HepG2 (cell line): ENCODE results near the gene FMNL2.

ENCODE experiments used
- EP300 ChIP-seq, 3 experiments: sonication (generic) in 1 of 3; formaldehyde crosslinking in 1 of 3; IDR thresholded peaks; 2 replicates each; pipeline versions ENCODE4 v1.5.1 to v1.6.1; 2011 to 2020; ENCODE audit warnings: low read depth in 2 of 3, low read length in 2 of 3, borderline replicate concordance in 1 of 3, improper control_type of control experiment in 1 of 3, mild to moderate bottlenecking in 1 of 3, missing genetic modification reagents in 1 of 3, moderate library complexity in 1 of 3
- KLF13 ChIP-seq: sonication (generic); formaldehyde crosslinking; IDR thresholded peaks from 2 replicates; pipeline ENCODE4 v1.4.0; 2020; ENCODE audit warnings: mild to moderate bottlenecking, missing genetic modification reagents
- NFIC ChIP-seq: IDR thresholded peaks from 2 replicates; pipeline ENCODE4 v1.6.1; 2012; ENCODE audit warnings: mild to moderate bottlenecking, low read length, inconsistent platforms
- RCOR2 ChIP-seq: IDR thresholded peaks from 2 replicates; pipeline ENCODE4 v1.6.1; 2016; ENCODE audit warnings: missing biosample characterization, missing genetic modification reagents
- SIN3A ChIP-seq: IDR thresholded peaks from 2 replicates; pipeline ENCODE4 v1.6.1; 2011; ENCODE audit warnings: low read depth, mild to moderate bottlenecking, control low read depth, low read length, borderline replicate concordance
- TBP ChIP-seq: sonication (generic); formaldehyde crosslinking; IDR thresholded peaks from 2 replicates; pipeline ENCODE4 v1.5.0; 2020; ENCODE audit warnings: missing genetic modification reagents
- TF ChIP-seq, protein P1 (sequence below): sonication (generic); formaldehyde crosslinking; IDR thresholded peaks from 2 replicates; pipeline ENCODE4 v1.5.0; 2020; ENCODE audit warnings: missing genetic modification reagents
- TF ChIP-seq, protein P2 (sequence below): sonication (generic); formaldehyde crosslinking; IDR thresholded peaks from 2 replicates; pipeline ENCODE4 v1.5.0; 2020; ENCODE audit warnings: mild to moderate bottlenecking, missing genetic modification reagents, moderate library complexity

DNA sequence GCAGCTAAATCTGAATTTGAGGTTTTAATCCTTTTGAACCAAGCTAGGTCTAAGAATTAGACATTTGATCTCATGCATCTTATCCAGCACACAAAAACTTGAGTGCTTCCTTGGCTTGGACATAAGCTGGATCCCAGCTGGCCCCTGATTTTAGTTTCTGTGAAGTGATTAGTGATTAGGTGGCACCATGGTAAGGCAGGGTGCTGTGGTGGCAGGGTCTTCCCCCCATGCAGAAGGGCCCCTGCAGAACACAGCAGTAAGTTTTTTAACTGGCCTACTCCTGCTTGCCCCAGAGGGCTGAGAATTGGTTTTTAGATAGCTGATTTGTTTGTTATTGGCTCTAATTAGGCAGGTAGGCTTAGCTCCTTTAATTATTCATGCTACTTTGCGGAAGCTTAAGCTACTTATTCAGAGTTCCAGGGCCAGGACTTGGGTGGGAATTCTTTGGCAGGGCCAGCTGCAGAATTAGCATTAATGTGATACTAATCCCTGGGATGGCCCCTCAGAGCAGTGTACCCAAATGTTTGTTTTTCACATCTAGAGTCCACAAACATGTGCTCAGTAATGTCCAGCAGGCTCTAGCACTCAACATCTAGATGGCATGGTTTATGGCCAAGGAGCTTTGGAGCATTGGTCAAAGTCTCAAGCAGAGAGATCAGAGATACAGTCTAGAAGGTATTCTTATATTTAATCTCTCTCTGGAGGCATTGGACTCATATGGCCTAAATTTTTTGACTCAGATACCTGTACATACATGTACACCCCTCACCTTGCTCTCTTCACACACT, 99.6 kb downstream of the FMNL2 start:
- TF ChIP-seq, protein P1, sequence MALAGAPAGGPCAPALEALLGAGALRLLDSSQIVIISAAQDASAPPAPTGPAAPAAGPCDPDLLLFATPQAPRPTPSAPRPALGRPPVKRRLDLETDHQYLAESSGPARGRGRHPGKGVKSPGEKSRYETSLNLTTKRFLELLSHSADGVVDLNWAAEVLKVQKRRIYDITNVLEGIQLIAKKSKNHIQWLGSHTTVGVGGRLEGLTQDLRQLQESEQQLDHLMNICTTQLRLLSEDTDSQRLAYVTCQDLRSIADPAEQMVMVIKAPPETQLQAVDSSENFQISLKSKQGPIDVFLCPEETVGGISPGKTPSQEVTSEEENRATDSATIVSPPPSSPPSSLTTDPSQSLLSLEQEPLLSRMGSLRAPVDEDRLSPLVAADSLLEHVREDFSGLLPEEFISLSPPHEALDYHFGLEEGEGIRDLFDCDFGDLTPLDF: no peak
- no peak for TF ChIP-seq EP300 (IDR thresholded peaks at IDR 0.05; ENCODE audit: low read depth in 2 of 2, low read length in 2 of 2)
- no peak for TF ChIP-seq EP300 (CRISPR knock-in tag; IDR thresholded peaks at IDR 0.05; ENCODE audit: borderline replicate concordance)
- no peak for TF ChIP-seq TBP (CRISPR knock-in tag)
- no peak for TF ChIP-seq SIN3A
- TF ChIP-seq RCOR2 (CRISPR knock-in tag): no peak
- TF ChIP-seq NFIC: no peak
- TF ChIP-seq KLF13 (CRISPR knock-in tag): no peak
- TF ChIP-seq, protein P2, sequence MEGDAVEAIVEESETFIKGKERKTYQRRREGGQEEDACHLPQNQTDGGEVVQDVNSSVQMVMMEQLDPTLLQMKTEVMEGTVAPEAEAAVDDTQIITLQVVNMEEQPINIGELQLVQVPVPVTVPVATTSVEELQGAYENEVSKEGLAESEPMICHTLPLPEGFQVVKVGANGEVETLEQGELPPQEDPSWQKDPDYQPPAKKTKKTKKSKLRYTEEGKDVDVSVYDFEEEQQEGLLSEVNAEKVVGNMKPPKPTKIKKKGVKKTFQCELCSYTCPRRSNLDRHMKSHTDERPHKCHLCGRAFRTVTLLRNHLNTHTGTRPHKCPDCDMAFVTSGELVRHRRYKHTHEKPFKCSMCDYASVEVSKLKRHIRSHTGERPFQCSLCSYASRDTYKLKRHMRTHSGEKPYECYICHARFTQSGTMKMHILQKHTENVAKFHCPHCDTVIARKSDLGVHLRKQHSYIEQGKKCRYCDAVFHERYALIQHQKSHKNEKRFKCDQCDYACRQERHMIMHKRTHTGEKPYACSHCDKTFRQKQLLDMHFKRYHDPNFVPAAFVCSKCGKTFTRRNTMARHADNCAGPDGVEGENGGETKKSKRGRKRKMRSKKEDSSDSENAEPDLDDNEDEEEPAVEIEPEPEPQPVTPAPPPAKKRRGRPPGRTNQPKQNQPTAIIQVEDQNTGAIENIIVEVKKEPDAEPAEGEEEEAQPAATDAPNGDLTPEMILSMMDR (CRISPR knock-in tag): no peak
